ENCODE data around the gene CES1.
"Not testable (repeated sequence)": the region's sequence is repeated elsewhere in the genome, so short reads cannot be mapped to it uniquely, and the experiment has no call there.

Gene CES1

GRCh38 chr16:55832773-55833691 is at the start of gene CES1:
CES1 (minus strand) TSS chr16:55833096; CDS start chr16:55833055, 41 bp downstream.
- DNase-seq (ENCODE audit: low read depth), result no peak

DNA sequence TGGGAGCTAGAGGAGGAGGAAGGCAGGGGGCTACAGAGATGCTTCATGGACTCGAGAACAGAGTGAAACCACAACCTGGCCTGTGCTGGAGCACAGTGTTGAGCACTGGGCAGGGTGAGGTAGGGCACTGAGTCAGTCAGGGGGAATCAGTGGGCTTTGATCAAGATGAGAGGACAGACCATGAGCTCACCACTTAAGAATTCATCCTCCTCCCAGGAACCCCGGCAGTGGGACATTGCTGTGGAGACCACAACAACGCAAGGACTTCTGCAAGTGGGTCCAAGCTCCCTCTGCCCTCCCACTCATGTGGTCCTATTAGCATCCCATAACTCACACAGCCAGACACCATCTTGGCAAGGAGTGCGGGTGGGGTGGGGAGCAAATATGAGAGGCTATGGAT is 44.0 kb upstream of the CES1 start:
- no peak for DNase-seq (ENCODE audit: low read depth)

- no peak for DNase-seq (ENCODE audit: low read depth)
Measured at GRCh38 chr16:55875273-55875672, 42.4 kb upstream of the CES1 start, which contains the start of gene CES5A. CES5A (minus strand) TSS chr16:55875373; CDS start chr16:55875221, 152 bp downstream.

DNA sequence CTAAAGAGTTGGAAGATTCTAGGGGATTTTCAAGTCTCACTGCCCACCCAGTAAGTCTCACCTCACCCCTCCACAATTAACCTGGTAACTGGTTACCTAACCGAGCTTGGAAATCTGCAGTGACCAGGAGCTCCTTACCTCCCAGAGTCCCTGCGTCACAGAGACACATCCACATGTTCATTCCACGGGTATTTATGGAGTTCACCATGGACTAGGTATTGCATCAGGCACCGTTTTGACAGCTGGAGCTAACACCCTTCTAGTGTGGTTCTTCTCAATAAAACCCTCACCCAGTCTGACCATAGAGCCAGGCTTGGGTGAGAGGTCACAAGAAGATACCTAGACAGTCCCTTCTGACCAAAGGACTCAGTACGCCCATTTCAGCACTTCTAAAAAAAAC is 40.2 kb upstream of the CES1 start:
- DNase-seq (ENCODE audit: low read depth), result no peak

DNA sequence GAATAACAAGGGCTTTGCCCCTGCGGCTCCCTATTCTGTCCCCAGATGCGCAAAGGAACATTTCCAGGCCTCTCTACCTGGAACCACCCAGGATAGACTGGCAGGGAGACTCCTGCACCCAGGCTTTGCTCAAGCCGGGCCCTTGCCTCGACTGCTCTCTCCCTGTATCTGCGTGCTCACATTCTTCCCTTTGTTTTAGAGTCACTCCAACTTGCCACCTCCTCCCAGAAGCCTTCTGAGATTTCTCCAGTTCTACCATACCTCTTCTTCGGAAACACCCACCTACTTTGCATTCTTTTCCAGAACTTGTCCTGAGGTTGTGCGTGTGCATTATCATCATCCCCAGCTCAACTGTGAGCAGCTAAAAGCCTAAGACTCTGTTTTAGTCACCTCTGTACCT is 39.2 kb upstream of the CES1 start:
- DNase-seq (ENCODE audit: low read depth), result no peak

GRCh38 chr16:55871411-55872038 is 38.6 kb upstream of the CES1 start:
- no peak for DNase-seq (ENCODE audit: low read depth)

- DNase-seq (ENCODE audit: low read depth), result no peak
Measured at GRCh38 chr16:55868980-55869379, 36.1 kb upstream of the CES1 start.

- DNase-seq (ENCODE audit: low read depth), result no peak
Measured at GRCh38 chr16:55868137-55868536, 35.2 kb upstream of the CES1 start.

DNA sequence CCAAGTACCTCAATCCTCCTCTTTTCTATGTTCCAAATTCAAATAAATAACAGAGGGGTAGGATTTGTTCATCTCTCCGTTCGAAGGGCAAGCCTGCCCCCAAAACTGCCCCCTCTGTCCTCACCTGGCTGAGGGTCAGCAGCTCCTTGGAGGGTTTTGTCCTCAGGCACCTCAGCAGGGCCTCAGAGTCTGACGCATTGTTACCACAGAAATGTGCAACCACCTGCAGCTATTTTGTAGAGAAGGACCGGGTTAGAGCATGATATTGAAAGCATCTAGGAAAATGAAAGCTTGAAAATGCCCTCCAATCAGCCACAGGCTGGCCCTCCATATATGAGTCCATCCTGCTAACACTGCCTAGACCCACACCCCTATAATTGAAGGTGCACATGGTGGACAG is 28.4 kb upstream of the CES1 start:
- no peak for DNase-seq (ENCODE audit: low read depth)

DNA sequence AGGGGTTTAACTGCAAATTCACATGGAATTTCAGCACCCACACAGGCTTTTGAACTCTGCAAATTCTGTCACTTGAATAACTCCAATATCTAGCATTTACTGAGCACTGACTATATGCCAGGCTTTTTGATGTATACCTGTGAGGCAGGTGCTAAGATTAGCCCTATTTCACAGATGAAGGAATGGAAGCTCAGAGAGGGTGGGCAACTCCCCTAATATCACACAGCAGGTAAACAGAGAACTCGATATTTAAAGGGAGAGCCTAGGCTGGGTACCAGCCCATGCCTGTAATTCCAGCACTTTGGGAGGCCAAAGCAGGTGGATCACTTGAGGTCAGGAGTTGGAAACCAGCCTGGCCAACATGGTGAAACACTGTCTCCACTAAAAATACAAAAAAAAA is 24.8 kb upstream of the CES1 start:
- not testable (repeated sequence) for DNase-seq (ENCODE audit: low read depth)

DNA sequence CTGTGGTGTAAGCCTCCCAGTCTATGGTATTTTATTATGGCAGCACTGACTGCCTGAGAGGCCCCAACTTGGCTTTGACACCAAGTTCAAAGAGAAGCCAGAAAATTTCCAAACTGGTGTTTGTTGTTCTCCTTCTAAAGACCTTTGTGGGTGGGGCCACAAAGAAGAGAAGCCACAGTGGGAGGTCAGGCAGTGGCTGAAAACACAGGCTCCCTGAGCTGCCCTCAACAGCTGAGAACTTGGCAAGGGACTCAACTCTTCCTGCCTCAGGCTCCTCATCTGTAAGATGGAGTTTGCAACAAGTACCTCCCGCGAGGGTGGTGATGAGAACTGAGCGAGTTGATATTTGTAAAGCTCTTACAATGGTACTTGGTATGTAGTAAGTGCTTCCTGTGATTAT is 24.1 kb upstream of the CES1 start:
- DNase-seq (ENCODE audit: low read depth), result no peak

DNA sequence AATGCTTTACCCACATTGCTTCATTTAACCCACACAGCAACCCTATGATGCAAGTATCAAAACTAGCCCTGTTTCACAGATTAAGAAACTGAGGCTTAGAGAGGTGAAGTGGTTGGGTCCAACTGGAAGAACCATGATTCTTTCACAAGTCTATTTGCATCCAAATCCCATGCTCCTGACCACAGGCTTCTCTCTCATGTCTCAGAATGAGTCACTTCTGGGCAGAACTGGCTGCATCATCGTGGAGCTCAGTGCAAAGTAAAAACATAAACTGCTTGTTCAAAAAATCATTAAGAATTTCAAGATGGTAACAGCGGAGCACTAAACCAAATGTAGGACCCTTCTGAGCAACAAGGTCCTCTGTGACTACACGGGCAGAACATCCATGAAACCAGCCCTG is 20.2 kb upstream of the CES1 start:
- DNase-seq (ENCODE audit: low read depth), result peak; percentile 33

DNA sequence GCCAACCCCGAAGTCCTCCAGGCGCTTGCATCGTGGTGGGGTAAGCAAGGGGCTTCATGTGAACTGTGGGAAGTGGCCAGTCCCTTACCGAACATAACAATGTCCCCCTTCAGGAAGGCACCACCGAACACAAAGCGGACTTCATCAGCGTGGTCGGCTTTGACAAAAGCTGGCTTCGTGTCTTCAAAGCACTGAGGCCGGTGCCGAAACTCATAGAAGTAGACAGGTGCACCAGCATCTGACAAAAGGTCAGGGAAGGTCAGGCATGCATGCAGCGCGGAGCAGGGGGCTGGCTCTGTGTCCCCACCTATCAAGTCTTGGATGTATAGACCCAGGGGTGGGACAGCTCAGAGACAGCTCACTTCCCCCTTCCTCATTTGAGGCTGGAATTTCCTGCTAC is 16.6 kb upstream of the CES1 start:
- DNase-seq (ENCODE audit: low read depth), result no peak

- no peak for DNase-seq (ENCODE audit: low read depth)
Measured at GRCh38 chr16:55846598-55847346, 13.9 kb upstream of the CES1 start.

- no peak for DNase-seq (ENCODE audit: low read depth)
Measured at GRCh38 chr16:55843105-55843395, 10.2 kb upstream of the CES1 start.

DNA sequence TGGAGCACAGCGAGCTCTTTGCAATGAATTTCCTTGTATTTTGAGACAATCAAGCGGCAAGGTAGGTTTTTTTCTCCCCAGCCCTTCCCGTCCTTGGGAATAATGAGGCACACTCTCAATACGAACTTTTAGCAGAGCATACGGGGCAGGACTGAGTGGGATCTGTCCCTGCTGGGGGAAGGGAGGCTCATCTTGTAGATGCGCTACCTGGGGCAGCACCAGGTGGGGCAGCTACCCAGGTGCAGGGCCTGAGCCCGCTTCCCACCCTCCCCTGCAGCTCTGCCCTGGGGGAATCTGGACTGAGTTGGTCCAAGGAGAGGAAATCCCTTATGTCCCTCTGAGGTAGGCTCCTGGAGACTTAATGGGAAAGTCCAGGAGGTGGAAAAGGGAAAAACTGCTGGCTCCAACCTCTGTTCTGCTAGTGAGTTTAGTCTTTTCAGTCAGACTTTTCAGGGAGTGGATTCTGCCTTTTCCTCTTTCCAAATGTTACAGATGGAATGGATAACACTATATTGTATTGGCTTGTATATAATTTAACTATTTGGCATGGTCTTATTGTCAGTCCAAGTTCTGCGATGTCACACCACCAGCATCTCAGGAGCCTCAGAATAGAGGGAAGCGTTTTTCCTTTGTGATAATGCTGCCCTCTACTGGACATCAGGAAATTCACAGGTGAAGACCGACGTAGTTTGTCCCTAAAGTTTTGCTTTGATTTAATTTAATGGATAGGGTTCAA is 9.6 kb upstream of the CES1 start:
- DNase-seq (ENCODE audit: low read depth), result no peak

GRCh38 chr16:55839115-55839514 is 6.2 kb upstream of the CES1 start:
- no peak for DNase-seq (ENCODE audit: low read depth)

- DNase-seq (ENCODE audit: low read depth), result no peak
Measured at GRCh38 chr16:55836158-55836611, 3.3 kb upstream of the CES1 start.

DNA sequence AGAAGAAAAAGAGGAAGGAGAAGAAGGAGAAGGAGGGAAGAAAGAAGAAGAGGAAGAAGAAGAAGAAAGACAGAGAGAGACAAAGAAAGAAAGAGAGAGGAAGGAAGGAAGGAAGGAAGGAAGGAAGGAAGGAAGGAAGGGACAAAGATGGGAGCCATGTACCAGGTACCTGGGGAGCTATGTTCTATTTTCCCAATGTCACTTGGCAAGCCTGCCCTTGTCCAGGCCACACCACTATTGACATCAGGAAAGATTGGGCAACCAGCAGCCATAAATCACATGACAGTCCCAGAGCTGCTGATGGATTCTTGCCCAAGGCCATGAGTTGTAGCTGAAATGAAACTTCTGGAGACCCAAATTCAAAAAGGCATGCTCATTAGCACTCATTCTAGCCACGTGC is 2.7 kb upstream of the CES1 start:
- no peak for DNase-seq (ENCODE audit: low read depth)

DNA sequence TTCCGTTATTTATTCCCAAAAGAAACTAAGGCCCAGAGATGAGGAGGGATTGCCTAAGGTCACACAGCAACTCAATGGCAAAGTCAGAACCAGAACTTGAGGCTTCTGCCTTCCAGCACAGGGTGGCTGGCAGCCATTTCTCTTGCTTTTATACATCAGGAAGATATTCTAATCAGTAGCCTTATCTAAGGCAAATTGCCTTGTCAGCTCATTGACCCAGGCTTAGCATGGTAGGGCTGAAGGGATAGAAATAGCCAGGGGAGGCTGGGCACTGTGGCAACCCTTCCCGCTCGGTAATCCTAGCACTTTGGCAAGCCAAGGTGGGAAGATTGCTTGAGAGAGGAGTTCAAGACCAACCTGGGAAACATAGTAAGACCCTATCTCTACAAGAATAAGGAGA is 2.3 kb upstream of the CES1 start:
- not testable (repeated sequence) for DNase-seq (ENCODE audit: low read depth)

DNA sequence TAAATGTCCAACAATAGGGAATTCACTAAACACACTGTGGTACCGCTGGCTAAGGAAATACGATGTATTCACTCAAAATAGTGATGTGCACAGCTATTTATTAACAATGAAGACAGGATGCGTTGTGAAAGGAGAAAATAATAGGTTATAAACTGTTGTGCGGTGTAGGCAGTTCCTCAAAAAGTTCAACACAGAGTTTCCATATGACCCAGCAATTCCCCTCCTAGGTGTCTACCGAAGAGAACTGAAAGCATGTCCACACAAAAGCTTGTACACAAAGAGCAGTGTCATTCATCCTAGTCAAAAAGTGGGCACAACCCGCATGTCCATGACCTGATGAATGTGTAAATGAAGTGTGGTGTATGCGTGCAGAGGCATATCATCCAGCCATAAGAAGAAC is 1.2 kb upstream of the CES1 start:
- DNase-seq (ENCODE audit: low read depth), result no peak

GRCh38 chr16:55832425-55832772 is 497 bp downstream of the CES1 start:
- DNase-seq (ENCODE audit: low read depth), result no peak

Measured in fibroblast of gingiva (primary cell).